Upper lobe of left lung (tissue), 6 donors: Measurements from ENCODE around the gene CHST7. TPM values are rescaled to one million over a fixed set of nuclear protein-coding genes. Genes with fewer than 3 reads are reported as not detected.

ENCODE experiments used
- ATAC-seq, 2 donors: fragments of 200-7000 bp; cut with Tn5 transposase; one replicate each; pipeline ENCODE4 v1.9.1; 2022; ENCODE audit warnings: mild to moderate bottlenecking in 2 of 2, moderate library complexity in 2 of 2; ENCODE audit not compliant: low FRiP score in 2 of 2
- DNase-seq, 2 donors: peaks; one replicate each; pipeline ENCODE4 v3.0.0-alpha.2; 2019 to 2020
- H3K27ac ChIP-seq, 4 donors: fragments of 200-600 bp; sonication (generic); one replicate each; pipeline ENCODE4 v1.5.1; 2016 to 2019
- H3K27me3 ChIP-seq, 4 donors: fragments of 200-600 bp; sonication (generic); one replicate each; pipeline ENCODE4 v1.5.1; 2017 to 2019
- H3K36me3 ChIP-seq, 4 donors: fragments of 200-600 bp; sonication (generic); one replicate each; pipeline ENCODE4 v1.5.1; 2016 to 2019
- H3K4me1 ChIP-seq, 4 donors: fragments of 200-600 bp; sonication (generic); one replicate each; pipeline ENCODE4 v1.5.1; 2018 to 2019
- H3K4me3 ChIP-seq, 4 donors: fragments of 200-600 bp; sonication (generic); one replicate each; pipeline ENCODE4 v1.5.1; 2017 to 2019; ENCODE audit warnings: mild to moderate bottlenecking in 2 of 4, moderate library complexity in 1 of 4
- H3K9me3 ChIP-seq, 4 donors: fragments of 200-600 bp; sonication (generic); one replicate each; pipeline ENCODE4 v1.5.1; 2018 to 2019
- CTCF ChIP-seq, 6 experiments: fragments of 450-650 bp in 4 of 6; fragments of 200-600 bp in 2 of 6; sonication (generic) in 2 of 6; IDR thresholded peaks; one replicate each; pipeline ENCODE4 v1.5.1; 2016 to 2019; ENCODE audit warnings: antibody characterized with exemption in 6 of 6
- EP300 ChIP-seq, 4 donors: sonication (generic); formaldehyde crosslinking; IDR thresholded peaks; one replicate each; pipeline ENCODE4 v1.5.1; 2017; ENCODE audit warnings: antibody characterized with exemption in 4 of 4, control low read depth in 2 of 4
- POLR2A ChIP-seq, 4 donors: fragments of 450-650 bp; IDR thresholded peaks; one replicate each; pipeline ENCODE4 v1.5.1; 2016 to 2017; ENCODE audit warnings: antibody characterized with exemption in 4 of 4, mild to moderate bottlenecking in 2 of 4
- POLR2AphosphoS5 ChIP-seq, 2 donors: sonication (generic); formaldehyde crosslinking; IDR thresholded peaks; one replicate each; pipeline ENCODE4 v1.5.1; 2017; ENCODE audit warnings: antibody characterized with exemption in 2 of 2
- WGBS, 2 donors: methylation state at CpG; one replicate each; pipeline ENCODE4 v1.1.5; 2017 to 2018; 5-methylcytosine and 5-hydroxymethylcytosine counted together
- total RNA-seq, 6 donors: library from RNA; depleted of rRNA in 4 of 6; stranded (reverse); fragments of >200 nt in 4 of 6; gene quantifications; one replicate each; pipeline versions ENCODE4 v1.1.0 to v1.2.1, GENCODE V29; 2016 to 2021
- donor health status: DM: no; HTN: no; CAD: no; lungs with moderate emphysema.
- donor health status: DM: no; HTN: yes; CAD: no; lungs with severe emphysema.

Gene CHST7
- total RNA-seq, 6 donors from 2014 or later: 5.3 to 14.7 (median 9.1) TPM

GRCh38 chrX:46607916-46608315, 34.4 kb downstream of the CHST7 start:
- Histone ChIP-seq H3K27ac (no peak overlapping the region), H3K27me3 (peaks cover 0 to 4% (median 0%) of the 10 kb centered on the region in 4 donors), H3K36me3 (no peaks in the 10 kb centered on the region), H3K4me1 (no peaks in the 10 kb centered on the region), H3K4me3 (no peak overlapping the region), H3K9me3 (no peaks in the 10 kb centered on the region)
- ATAC-seq: no peak
- TF ChIP-seq POLR2AphosphoS5 (IDR thresholded peaks at IDR 0.05) (no peak), EP300 (IDR thresholded peaks at IDR 0.05) (no peak), CTCF (IDR thresholded peaks at IDR 0.05) (no peak), POLR2A (IDR thresholded peaks at IDR 0.05) (no peak)
- DNase-seq: no peak
- WGBS, 2 donors: 67 to 74% methylated on average over 11 of the region's 11 CpGs

GRCh38 chrX:46610070-46610658, 36.6 kb downstream of the CHST7 start:
- no peaks in the 10 kb centered on the region for H3K36me3 ChIP-seq
- 71 to 81% methylated on average over 3 to 5 of the region's 5 CpGs for WGBS, 2 donors
- peaks cover 0 to 4% (median 0%) of the 10 kb centered on the region in 4 donors for H3K27me3 ChIP-seq
- no peak for TF ChIP-seq CTCF (IDR thresholded peaks at IDR 0.05)
- no peak for TF ChIP-seq POLR2AphosphoS5 (IDR thresholded peaks at IDR 0.05)
- TF ChIP-seq POLR2A (IDR thresholded peaks at IDR 0.05): no peak
- TF ChIP-seq EP300 (IDR thresholded peaks at IDR 0.05): no peak
- no peak for ATAC-seq
- DNase-seq: no peak
- H3K27ac ChIP-seq: no peak overlapping the region
- H3K4me3 ChIP-seq: no peak overlapping the region
- H3K4me1 ChIP-seq: no peaks in the 10 kb centered on the region
- H3K9me3 ChIP-seq: no peaks in the 10 kb centered on the region

- Histone ChIP-seq H3K9me3 (no peaks in the 10 kb centered on the region), H3K27me3 (no peaks in the 10 kb centered on the region), H3K36me3 (no peaks in the 10 kb centered on the region), H3K4me3 (no peak overlapping the region), H3K4me1 (no peaks in the 10 kb centered on the region), H3K27ac (no peak overlapping the region)
- 78 to 81% methylated on average over 10 to 13 of the region's 13 CpGs for WGBS, 2 donors
- no peak for ATAC-seq
- DNase-seq: no peak
- no peak for TF ChIP-seq POLR2AphosphoS5 (IDR thresholded peaks at IDR 0.05)
- no peak for TF ChIP-seq EP300 (IDR thresholded peaks at IDR 0.05)
- TF ChIP-seq CTCF (IDR thresholded peaks at IDR 0.05): no peak
- TF ChIP-seq POLR2A (IDR thresholded peaks at IDR 0.05): no peak
Measured at GRCh38 chrX:46611658-46612362, 38.2 kb downstream of the CHST7 start.

GRCh38 chrX:46617906-46618305, 44.3 kb downstream of the CHST7 start:
- TF ChIP-seq EP300 (IDR thresholded peaks at IDR 0.05) (no peak), CTCF (IDR thresholded peaks at IDR 0.05) (no peak), POLR2A (IDR thresholded peaks at IDR 0.05) (no peak), POLR2AphosphoS5 (IDR thresholded peaks at IDR 0.05) (no peak)
- H3K27me3 ChIP-seq: no peaks in the 10 kb centered on the region
- ATAC-seq (no peak), DNase-seq (no peak)
- no peak overlapping the region for H3K4me3 ChIP-seq
- H3K9me3 ChIP-seq: peaks cover 0 to 9% (median 0%) of the 10 kb centered on the region in 4 donors
- H3K4me1 ChIP-seq: no peaks in the 10 kb centered on the region
- H3K36me3 ChIP-seq: no peaks in the 10 kb centered on the region
- no peak overlapping the region for H3K27ac ChIP-seq

GRCh38 chrX:46618947-46619346, 45.4 kb downstream of the CHST7 start:
- Histone ChIP-seq H3K4me3 (no peak overlapping the region), H3K36me3 (no peaks in the 10 kb centered on the region), H3K4me1 (no peaks in the 10 kb centered on the region), H3K27ac (no peak overlapping the region), H3K9me3 (peaks cover 0 to 9% (median 0%) of the 10 kb centered on the region in 4 donors), H3K27me3 (no peaks in the 10 kb centered on the region)
- TF ChIP-seq POLR2A (IDR thresholded peaks at IDR 0.05): no peak
- TF ChIP-seq CTCF (IDR thresholded peaks at IDR 0.05): no peak
- no peak for DNase-seq
- no peak for ATAC-seq
